Measurements from ENCODE around the gene CYREN. TPM values are rescaled to one million over a fixed set of nuclear protein-coding genes. Genes with fewer than 3 reads are reported as not detected.

The CYREN gene
- total RNA-seq, 1 experiment from 2014 or later, result 49.6 TPM

- BruUV-seq (replicated peaks), result no TSS peak
- Histone ChIP-seq H3K4me1 (ENCODE audit: control insufficient read depth, insufficient read depth, low read length) (no peaks in the 10 kb centered on the region), H3K4me3 (ENCODE audit: low read depth in 2 of 2, low read length in 2 of 2) (no peak overlapping the region), H3K36me3 (ENCODE audit: control insufficient read depth, insufficient read depth, low read length) (no peaks in the 10 kb centered on the region), H3K27me3 (ENCODE audit: control insufficient read depth, insufficient read depth, low read length) (no peaks in the 10 kb centered on the region), H3K9me3 (ENCODE audit: control insufficient read depth, insufficient read depth, low read depth, low read length) (no peaks in the 10 kb centered on the region), H3K27ac (ENCODE audit: low read length) (no peak overlapping the region)
- CTCF ChIA-PET, result no interaction called here
- ATAC-seq (no peak), DNase-seq (ENCODE audit: low read depth, low spot score) (no peak)
- intact Hi-C loops (cut with micrococcal nuclease; ENCODE audit: unreplicated experiment) (no loop called here), in situ Hi-C loops (cut with HindIII; ENCODE audit: low pct_unique_long_range_greater_than_20kb, low sequenced_read_pairs) (no loop called here)
- TF ChIP-seq POLR2AphosphoS5 (IDR thresholded peaks at IDR 0.05; ENCODE audit: low read depth, low read length) (no peak), REST (IDR thresholded peaks at IDR 0.05; ENCODE audit: insufficient read depth in 1 of 2, low read depth in 2 of 2, low read length in 1 of 2) (no peak), CTCF (IDR thresholded peaks at IDR 0.05) (no peak), SIN3A (IDR thresholded peaks at IDR 0.05; ENCODE audit: borderline replicate concordance, insufficient read depth, low read depth, low read length) (no peak), TCF7L2 (IDR thresholded peaks at IDR 0.05; ENCODE audit: low read depth, low read length) (no peak)
- POLR2A ChIA-PET, result no interaction called here
Measured at GRCh38 chr7:135195968-135196629, 25.6 kb upstream of the CYREN start.

- no peaks in the 10 kb centered on the region for H3K4me1 ChIP-seq (ENCODE audit: control insufficient read depth, insufficient read depth, low read length)
- no peaks in the 10 kb centered on the region for H3K27me3 ChIP-seq (ENCODE audit: control insufficient read depth, insufficient read depth, low read length)
- in situ Hi-C loops (cut with HindIII; ENCODE audit: low pct_unique_long_range_greater_than_20kb, low sequenced_read_pairs), result no loop called here
- no peaks in the 10 kb centered on the region for H3K36me3 ChIP-seq (ENCODE audit: control insufficient read depth, insufficient read depth, low read length)
- intact Hi-C loops (cut with micrococcal nuclease; ENCODE audit: unreplicated experiment), result no loop called here
- POLR2A ChIA-PET, result no interaction called here
- no peak overlapping the region for H3K4me3 ChIP-seq (ENCODE audit: low read depth in 2 of 2, low read length in 2 of 2)
- ATAC-seq (no peak), DNase-seq (ENCODE audit: low read depth, low spot score) (no peak)
- no TSS peak for BruUV-seq (replicated peaks)
- no peak overlapping the region for H3K27ac ChIP-seq (ENCODE audit: low read length)
- CTCF ChIA-PET, result no interaction called here
- TF ChIP-seq SIN3A (IDR thresholded peaks at IDR 0.05; ENCODE audit: borderline replicate concordance, insufficient read depth, low read depth, low read length), result no peak
- H3K9me3 ChIP-seq (ENCODE audit: control insufficient read depth, insufficient read depth, low read depth, low read length), result no peaks in the 10 kb centered on the region
Measured at GRCh38 chr7:135195156-135195555, 24.6 kb upstream of the CYREN start.

- Histone ChIP-seq H3K4me1 (ENCODE audit: control insufficient read depth, insufficient read depth, low read length) (no peaks in the 10 kb centered on the region), H3K4me3 (ENCODE audit: low read depth in 2 of 2, low read length in 2 of 2) (no peak overlapping the region), H3K27ac (ENCODE audit: low read length) (no peak overlapping the region), H3K27me3 (ENCODE audit: control insufficient read depth, insufficient read depth, low read length) (no peaks in the 10 kb centered on the region), H3K9me3 (ENCODE audit: control insufficient read depth, insufficient read depth, low read depth, low read length) (no peaks in the 10 kb centered on the region), H3K36me3 (ENCODE audit: control insufficient read depth, insufficient read depth, low read length) (no peaks in the 10 kb centered on the region)
- DNase-seq (ENCODE audit: low read depth, low spot score) (no peak), ATAC-seq (no peak)
- ChIA-PET POLR2A (no interaction called here), CTCF (no interaction called here)
- TF ChIP-seq TCF7L2 (IDR thresholded peaks at IDR 0.05; ENCODE audit: low read depth, low read length) (no peak), REST (IDR thresholded peaks at IDR 0.05; ENCODE audit: insufficient read depth in 1 of 2, low read depth in 2 of 2, low read length in 1 of 2) (no peak), CTCF (IDR thresholded peaks at IDR 0.05) (no peak), SIN3A (IDR thresholded peaks at IDR 0.05; ENCODE audit: borderline replicate concordance, insufficient read depth, low read depth, low read length) (no peak), POLR2AphosphoS5 (IDR thresholded peaks at IDR 0.05; ENCODE audit: low read depth, low read length) (no peak)
- in situ Hi-C loops (cut with HindIII; ENCODE audit: low pct_unique_long_range_greater_than_20kb, low sequenced_read_pairs) (no loop called here), intact Hi-C loops (cut with micrococcal nuclease; ENCODE audit: unreplicated experiment) (no loop called here)
- BruUV-seq (replicated peaks), result no TSS peak
Measured at GRCh38 chr7:135194494-135195095, 24.1 kb upstream of the CYREN start.

All from Panc1 (cell line).